ENCODE measurements around the gene XYLB.

DNA sequence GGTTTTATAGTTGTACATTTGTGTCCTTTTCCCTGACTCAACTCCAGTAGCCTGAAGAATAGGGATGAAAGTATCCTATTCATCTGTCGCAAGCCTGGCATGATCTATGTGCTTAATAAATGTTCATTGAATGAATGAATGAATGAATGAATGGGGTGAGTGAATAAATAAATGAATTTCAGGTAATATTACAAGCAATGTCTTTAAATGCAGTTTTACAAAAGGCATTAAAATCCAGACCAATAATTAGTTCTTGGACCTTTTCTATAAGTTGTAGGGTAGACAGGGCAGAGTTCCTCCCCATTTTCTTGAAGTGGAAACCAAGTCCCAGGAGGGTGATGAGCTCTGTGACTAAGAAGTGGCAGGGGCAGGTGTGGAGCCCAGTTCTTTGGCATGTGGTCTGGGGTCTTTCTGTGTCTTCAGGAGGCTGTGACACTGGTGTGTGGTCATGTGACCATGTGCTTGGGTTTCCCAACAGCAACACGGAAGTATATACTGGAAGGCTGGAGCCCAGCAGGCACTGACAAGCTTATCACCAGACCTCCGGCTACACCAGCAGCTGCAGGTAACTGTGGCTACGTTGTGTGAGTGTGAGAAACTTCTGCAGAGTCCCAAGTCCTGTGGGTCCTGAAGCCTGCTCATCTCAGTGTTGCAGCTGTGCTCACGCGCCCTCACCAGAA is 18.3 kb downstream of the XYLB start:
- TF ChIP-seq, protein P1, sequence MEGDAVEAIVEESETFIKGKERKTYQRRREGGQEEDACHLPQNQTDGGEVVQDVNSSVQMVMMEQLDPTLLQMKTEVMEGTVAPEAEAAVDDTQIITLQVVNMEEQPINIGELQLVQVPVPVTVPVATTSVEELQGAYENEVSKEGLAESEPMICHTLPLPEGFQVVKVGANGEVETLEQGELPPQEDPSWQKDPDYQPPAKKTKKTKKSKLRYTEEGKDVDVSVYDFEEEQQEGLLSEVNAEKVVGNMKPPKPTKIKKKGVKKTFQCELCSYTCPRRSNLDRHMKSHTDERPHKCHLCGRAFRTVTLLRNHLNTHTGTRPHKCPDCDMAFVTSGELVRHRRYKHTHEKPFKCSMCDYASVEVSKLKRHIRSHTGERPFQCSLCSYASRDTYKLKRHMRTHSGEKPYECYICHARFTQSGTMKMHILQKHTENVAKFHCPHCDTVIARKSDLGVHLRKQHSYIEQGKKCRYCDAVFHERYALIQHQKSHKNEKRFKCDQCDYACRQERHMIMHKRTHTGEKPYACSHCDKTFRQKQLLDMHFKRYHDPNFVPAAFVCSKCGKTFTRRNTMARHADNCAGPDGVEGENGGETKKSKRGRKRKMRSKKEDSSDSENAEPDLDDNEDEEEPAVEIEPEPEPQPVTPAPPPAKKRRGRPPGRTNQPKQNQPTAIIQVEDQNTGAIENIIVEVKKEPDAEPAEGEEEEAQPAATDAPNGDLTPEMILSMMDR (IDR thresholded peaks at IDR 0.05) = no peak
- no peak for TF ChIP-seq POLR2A (IDR thresholded peaks at IDR 0.05)

All from right lobe of liver (tissue), 4 donors.